ENCODE results near the gene PLAC1.

PLAC1 gene

DNA sequence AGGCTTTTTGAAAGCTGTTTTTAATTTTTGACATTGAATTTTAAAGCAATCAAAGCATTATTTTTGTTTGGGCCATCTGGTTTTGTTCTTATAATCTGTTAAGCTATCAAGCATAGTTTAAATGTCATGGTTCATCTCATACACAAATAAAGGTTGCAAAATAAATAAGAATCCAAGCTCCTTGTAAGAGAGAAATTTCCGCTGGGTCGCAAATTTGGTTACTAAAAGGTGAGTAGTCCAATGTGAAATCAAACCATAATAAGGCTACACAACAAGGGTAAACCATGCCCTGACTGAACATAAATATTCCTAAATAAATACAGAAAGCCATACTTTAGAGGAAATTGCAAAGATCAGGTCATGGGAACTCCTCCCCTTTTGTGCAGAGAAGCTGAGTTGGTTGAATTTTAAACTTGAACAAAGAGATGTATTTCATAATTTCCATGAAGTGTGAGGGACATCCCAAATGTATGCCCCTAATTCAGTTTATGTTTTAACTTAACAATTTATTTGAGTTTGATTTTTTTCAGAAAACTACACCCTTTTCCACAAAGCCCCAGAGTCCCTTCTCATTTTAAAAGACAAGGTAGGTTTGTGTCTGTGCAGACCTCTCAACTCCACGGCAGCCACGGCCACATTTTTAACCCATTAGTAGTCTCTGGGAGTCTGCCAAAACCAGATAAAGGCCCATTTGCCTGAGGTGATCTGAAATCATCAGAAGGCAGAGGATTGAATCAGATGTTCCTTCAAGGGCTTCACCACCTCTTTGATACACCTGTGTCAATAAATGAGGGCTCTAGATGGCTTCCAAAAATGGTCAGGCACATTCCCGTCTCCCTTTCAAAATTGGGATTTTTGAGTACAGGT, 85.2 kb downstream of the PLAC1 start:
- ATAC-seq = peak; percentile 8; the same call in 1 of the 3 replicates
- TF ChIP-seq BACH2 (CRISPR knock-in tag; IDR thresholded peaks at IDR 0.05; ENCODE audit: borderline replicate concordance) (no peak), ARNTL (CRISPR knock-in tag; IDR thresholded peaks at IDR 0.05; ENCODE audit: borderline replicate concordance, low read depth) (no peak), ISL1 (CRISPR knock-in tag; IDR thresholded peaks at IDR 0.05) (no peak), TOX (CRISPR knock-in tag; IDR thresholded peaks at IDR 0.05; ENCODE audit: borderline replicate concordance) (no peak), ZNF70 (CRISPR knock-in tag; IDR thresholded peaks at IDR 0.05) (no peak), RARB (CRISPR knock-in tag; IDR thresholded peaks at IDR 0.05) (no peak), ZNF8 (CRISPR knock-in tag; IDR thresholded peaks at IDR 0.05) (no peak), ZC3H10 (CRISPR knock-in tag; IDR thresholded peaks at IDR 0.05) (no peak), PPARA (CRISPR knock-in tag; IDR thresholded peaks at IDR 0.05; ENCODE audit: borderline replicate concordance) (no peak), OSR1 (CRISPR knock-in tag; IDR thresholded peaks at IDR 0.05) (no peak), SNAI2 (CRISPR knock-in tag; IDR thresholded peaks at IDR 0.05) (no peak), ZFP30 (CRISPR knock-in tag; IDR thresholded peaks at IDR 0.05) (no peak), ZNF565 (CRISPR knock-in tag; conservative IDR thresholded peaks at IDR 0.05; ENCODE audit: low read depth) (no peak)
- TF ChIP-seq, protein P1, sequence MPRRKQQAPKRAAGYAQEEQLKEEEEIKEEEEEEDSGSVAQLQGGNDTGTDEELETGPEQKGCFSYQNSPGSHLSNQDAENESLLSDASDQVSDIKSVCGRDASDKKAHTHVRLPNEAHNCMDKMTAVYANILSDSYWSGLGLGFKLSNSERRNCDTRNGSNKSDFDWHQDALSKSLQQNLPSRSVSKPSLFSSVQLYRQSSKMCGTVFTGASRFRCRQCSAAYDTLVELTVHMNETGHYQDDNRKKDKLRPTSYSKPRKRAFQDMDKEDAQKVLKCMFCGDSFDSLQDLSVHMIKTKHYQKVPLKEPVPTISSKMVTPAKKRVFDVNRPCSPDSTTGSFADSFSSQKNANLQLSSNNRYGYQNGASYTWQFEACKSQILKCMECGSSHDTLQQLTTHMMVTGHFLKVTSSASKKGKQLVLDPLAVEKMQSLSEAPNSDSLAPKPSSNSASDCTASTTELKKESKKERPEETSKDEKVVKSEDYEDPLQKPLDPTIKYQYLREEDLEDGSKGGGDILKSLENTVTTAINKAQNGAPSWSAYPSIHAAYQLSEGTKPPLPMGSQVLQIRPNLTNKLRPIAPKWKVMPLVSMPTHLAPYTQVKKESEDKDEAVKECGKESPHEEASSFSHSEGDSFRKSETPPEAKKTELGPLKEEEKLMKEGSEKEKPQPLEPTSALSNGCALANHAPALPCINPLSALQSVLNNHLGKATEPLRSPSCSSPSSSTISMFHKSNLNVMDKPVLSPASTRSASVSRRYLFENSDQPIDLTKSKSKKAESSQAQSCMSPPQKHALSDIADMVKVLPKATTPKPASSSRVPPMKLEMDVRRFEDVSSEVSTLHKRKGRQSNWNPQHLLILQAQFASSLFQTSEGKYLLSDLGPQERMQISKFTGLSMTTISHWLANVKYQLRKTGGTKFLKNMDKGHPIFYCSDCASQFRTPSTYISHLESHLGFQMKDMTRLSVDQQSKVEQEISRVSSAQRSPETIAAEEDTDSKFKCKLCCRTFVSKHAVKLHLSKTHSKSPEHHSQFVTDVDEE (CRISPR knock-in tag; IDR thresholded peaks at IDR 0.05) = no peak
- TF ChIP-seq, protein P2, sequence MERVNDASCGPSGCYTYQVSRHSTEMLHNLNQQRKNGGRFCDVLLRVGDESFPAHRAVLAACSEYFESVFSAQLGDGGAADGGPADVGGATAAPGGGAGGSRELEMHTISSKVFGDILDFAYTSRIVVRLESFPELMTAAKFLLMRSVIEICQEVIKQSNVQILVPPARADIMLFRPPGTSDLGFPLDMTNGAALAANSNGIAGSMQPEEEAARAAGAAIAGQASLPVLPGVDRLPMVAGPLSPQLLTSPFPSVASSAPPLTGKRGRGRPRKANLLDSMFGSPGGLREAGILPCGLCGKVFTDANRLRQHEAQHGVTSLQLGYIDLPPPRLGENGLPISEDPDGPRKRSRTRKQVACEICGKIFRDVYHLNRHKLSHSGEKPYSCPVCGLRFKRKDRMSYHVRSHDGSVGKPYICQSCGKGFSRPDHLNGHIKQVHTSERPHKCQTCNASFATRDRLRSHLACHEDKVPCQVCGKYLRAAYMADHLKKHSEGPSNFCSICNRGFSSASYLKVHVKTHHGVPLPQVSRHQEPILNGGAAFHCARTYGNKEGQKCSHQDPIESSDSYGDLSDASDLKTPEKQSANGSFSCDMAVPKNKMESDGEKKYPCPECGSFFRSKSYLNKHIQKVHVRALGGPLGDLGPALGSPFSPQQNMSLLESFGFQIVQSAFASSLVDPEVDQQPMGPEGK (CRISPR knock-in tag; IDR thresholded peaks at IDR 0.05; ENCODE audit: borderline replicate concordance) = no peak
- TF ChIP-seq, protein P3, sequence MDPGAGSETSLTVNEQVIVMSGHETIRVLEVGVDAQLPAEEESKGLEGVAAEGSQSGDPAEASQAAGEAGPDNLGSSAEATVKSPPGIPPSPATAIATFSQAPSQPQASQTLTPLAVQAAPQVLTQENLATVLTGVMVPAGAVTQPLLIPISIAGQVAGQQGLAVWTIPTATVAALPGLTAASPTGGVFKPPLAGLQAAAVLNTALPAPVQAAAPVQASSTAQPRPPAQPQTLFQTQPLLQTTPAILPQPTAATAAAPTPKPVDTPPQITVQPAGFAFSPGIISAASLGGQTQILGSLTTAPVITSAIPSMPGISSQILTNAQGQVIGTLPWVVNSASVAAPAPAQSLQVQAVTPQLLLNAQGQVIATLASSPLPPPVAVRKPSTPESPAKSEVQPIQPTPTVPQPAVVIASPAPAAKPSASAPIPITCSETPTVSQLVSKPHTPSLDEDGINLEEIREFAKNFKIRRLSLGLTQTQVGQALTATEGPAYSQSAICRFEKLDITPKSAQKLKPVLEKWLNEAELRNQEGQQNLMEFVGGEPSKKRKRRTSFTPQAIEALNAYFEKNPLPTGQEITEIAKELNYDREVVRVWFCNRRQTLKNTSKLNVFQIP (CRISPR knock-in tag; IDR thresholded peaks at IDR 0.05; ENCODE audit: borderline replicate concordance, low read depth) = no peak
- TF ChIP-seq, protein P4, sequence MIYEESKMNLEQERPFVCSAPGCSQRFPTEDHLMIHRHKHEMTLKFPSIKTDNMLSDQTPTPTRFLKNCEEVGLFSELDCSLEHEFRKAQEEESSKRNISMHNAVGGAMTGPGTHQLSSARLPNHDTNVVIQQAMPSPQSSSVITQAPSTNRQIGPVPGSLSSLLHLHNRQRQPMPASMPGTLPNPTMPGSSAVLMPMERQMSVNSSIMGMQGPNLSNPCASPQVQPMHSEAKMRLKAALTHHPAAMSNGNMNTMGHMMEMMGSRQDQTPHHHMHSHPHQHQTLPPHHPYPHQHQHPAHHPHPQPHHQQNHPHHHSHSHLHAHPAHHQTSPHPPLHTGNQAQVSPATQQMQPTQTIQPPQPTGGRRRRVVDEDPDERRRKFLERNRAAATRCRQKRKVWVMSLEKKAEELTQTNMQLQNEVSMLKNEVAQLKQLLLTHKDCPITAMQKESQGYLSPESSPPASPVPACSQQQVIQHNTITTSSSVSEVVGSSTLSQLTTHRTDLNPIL (CRISPR knock-in tag; IDR thresholded peaks at IDR 0.05; ENCODE audit: low read depth) = no peak

DNA sequence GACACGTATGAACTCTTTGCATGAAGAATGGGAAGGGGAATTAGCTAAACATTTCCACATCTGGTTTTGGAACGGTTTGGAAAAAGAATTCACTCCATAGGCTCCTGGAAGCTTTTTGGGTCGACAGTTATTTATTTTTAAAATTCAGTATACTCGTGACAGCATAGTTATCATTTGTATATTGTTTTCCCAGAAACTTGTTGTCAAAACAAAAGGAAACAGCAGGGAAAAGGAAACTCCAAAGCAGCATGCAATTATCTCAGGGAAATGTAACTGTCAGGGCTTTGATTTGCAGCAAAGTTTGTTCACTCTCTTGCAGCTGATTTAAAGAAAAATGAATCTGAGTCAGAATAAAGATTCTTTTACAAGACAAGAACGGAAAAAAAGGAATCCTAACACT, 86.5 kb downstream of the PLAC1 start:
- ATAC-seq = peak; percentile 36
- TF ChIP-seq ZFP30 (CRISPR knock-in tag; IDR thresholded peaks at IDR 0.05) (no peak), CSDC2 (CRISPR knock-in tag; IDR thresholded peaks at IDR 0.05) (no peak), ISL1 (CRISPR knock-in tag; IDR thresholded peaks at IDR 0.05) (no peak), GLIS3 (CRISPR knock-in tag; IDR thresholded peaks at IDR 0.05) (no peak), OSR1 (CRISPR knock-in tag; IDR thresholded peaks at IDR 0.05) (no peak), PPARA (CRISPR knock-in tag; IDR thresholded peaks at IDR 0.05; ENCODE audit: borderline replicate concordance) (no peak)
- TF ChIP-seq, protein P5, sequence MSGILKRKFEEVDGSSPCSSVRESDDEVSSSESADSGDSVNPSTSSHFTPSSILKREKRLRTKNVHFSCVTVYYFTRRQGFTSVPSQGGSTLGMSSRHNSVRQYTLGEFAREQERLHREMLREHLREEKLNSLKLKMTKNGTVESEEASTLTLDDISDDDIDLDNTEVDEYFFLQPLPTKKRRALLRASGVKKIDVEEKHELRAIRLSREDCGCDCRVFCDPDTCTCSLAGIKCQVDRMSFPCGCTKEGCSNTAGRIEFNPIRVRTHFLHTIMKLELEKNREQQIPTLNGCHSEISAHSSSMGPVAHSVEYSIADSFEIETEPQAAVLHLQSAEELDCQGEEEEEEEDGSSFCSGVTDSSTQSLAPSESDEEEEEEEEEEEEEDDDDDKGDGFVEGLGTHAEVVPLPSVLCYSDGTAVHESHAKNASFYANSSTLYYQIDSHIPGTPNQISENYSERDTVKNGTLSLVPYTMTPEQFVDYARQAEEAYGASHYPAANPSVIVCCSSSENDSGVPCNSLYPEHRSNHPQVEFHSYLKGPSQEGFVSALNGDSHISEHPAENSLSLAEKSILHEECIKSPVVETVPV (CRISPR knock-in tag; IDR thresholded peaks at IDR 0.05) = no peak
- TF ChIP-seq, protein P3 (CRISPR knock-in tag; IDR thresholded peaks at IDR 0.05; ENCODE audit: borderline replicate concordance, low read depth) = no peak
- TF ChIP-seq, protein P2 (CRISPR knock-in tag; IDR thresholded peaks at IDR 0.05; ENCODE audit: borderline replicate concordance) = no peak
- TF ChIP-seq, protein P4 (CRISPR knock-in tag; IDR thresholded peaks at IDR 0.05; ENCODE audit: low read depth) = no peak
- TF ChIP-seq, protein P1 (CRISPR knock-in tag; IDR thresholded peaks at IDR 0.05) = no peak
